Measurements from ENCODE around the gene TCN2.
"Not testable (repeated sequence)": the region's sequence is repeated elsewhere in the genome, so short reads cannot be mapped to it uniquely, and the experiment has no call there.

- TF ChIP-seq POLR2A, CTCF (IDR thresholded peaks at IDR 0.05): not testable (repeated sequence)
Observed at GRCh38 chr22:30592360-30592713, 14.6 kb upstream of the TCN2 start.
